NOMO-1 treated with DMSO at 0.1 percent for 48 hours (cell line): ENCODE results near the gene TRPM2.

ENCODE experiments used
- DNase-seq: peaks from one replicate; lab custom pipeline; 2025; ENCODE audit not compliant: unreplicated experiment; lab: John Stamatoyannopoulos, UW

Gene TRPM2

GRCh38 chr21:44353191-44353970 lies at the start of gene TRPM2:
Gene TRPM2, plus strand, starts transcription at chr21:44353621. Its CDS starts 80 bp downstream, at chr21:44353701.
- DNase-seq: peak; percentile 91

- DNase-seq: no peak
Observed at GRCh38 chr21:44304011-44304616, 49.3 kb upstream of the TRPM2 start.

GRCh38 chr21:44304877-44305293 lies 48.5 kb upstream of the TRPM2 start:
- DNase-seq: no peak

GRCh38 chr21:44305691-44306090 lies 47.7 kb upstream of the TRPM2 start:
- no peak for DNase-seq

GRCh38 chr21:44306936-44307704 lies 46.3 kb upstream of the TRPM2 start:
- DNase-seq: no peak

GRCh38 chr21:44310628-44311507 lies 42.6 kb upstream of the TRPM2 start:
- DNase-seq: no peak

GRCh38 chr21:44312089-44312488 lies 41.3 kb upstream of the TRPM2 start:
- no peak for DNase-seq

GRCh38 chr21:44312716-44313115 lies 40.7 kb upstream of the TRPM2 start:
- no peak for DNase-seq

GRCh38 chr21:44313451-44313850 lies 40.0 kb upstream of the TRPM2 start:
- no peak for DNase-seq

- no peak for DNase-seq
Observed at GRCh38 chr21:44314128-44314527, 39.3 kb upstream of the TRPM2 start.

- no peak for DNase-seq
Observed at GRCh38 chr21:44314561-44314960, 38.9 kb upstream of the TRPM2 start.

GRCh38 chr21:44315691-44316203 lies 37.7 kb upstream of the TRPM2 start:
- DNase-seq: no peak

GRCh38 chr21:44316277-44316900 lies 37.0 kb upstream of the TRPM2 start:
- no peak for DNase-seq

- DNase-seq: no peak
Observed at GRCh38 chr21:44317241-44317782, 36.1 kb upstream of the TRPM2 start.

- DNase-seq: no peak
Observed at GRCh38 chr21:44317871-44318270, 35.5 kb upstream of the TRPM2 start.

- no peak for DNase-seq
Observed at GRCh38 chr21:44318489-44319285, 34.7 kb upstream of the TRPM2 start.

GRCh38 chr21:44319407-44320065 lies 33.9 kb upstream of the TRPM2 start:
- DNase-seq: no peak

GRCh38 chr21:44320847-44321246 lies 32.6 kb upstream of the TRPM2 start:
- DNase-seq: no peak
